ENCODE measurements around the gene ZNF492. TPM values are rescaled to one million over a fixed set of nuclear protein-coding genes. Genes with fewer than 3 reads are reported as not detected.

The ZNF492 gene
- total and polyA plus RNA-seq, 9 of the 15 experiments (the other 6 are each of a cell fraction or from before 2014, with no cell fraction given): 0.01 to 0.22 (median 0.08) TPM; not detected in 1

DNA sequence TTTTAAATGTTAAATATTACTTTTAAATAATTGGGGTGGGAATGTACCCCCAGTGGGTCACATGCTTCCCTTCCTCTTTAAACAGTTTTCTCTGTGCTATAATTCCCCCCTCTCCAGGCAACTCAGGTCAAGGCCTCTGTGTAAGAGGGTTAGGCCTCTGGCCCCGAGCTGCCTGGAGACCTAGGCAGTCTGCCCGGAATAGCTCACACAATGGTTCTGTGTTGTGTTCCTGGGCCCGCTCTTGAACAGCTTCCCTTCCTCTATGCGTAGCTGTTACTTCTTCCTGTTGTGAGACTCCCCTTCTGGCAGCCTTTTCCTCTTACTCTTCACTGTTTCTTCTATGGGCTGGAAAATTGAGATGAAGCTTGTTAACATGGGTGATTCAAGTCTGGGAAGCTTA lies 14.8 kb upstream of the ZNF492 start:
- no peaks in the 10 kb centered on the region for H3K27me3 ChIP-seq (ENCODE audit: control insufficient read depth in 2 of 2, insufficient read depth in 2 of 2, low read length in 2 of 2)
- intact Hi-C loops (cut with micrococcal nuclease): no loop called here
- H3K27ac ChIP-seq (ENCODE audit: extremely low read depth, low read depth, low read length): no peak overlapping the region
- ATAC-seq (no peak), DNase-seq (ENCODE audit: extremely low read depth in 1 of 4, low spot score in 3 of 4) (no peak), FAIRE-seq (no peak)
- H2AFZ ChIP-seq (ENCODE audit: low read depth, low read length): no peak overlapping the region
- H4K20me1 ChIP-seq (replicated peaks; ENCODE audit: control insufficient read depth, insufficient read depth, low read length): no peaks in the 10 kb centered on the region
- H3K79me2 ChIP-seq (ENCODE audit: control insufficient read depth, insufficient read depth, low read length): no peaks in the 10 kb centered on the region
- H3K9me3 ChIP-seq (replicated peaks; ENCODE audit: control insufficient read depth, insufficient read depth, low read depth, low read length): no peaks in the 10 kb centered on the region
- no peak overlapping the region for H3K9ac ChIP-seq (ENCODE audit: insufficient read depth in 1 of 2, low read depth in 2 of 2, low read length in 2 of 2)
- H3K9me1 ChIP-seq (ENCODE audit: control insufficient read depth, insufficient read depth, low read length): no peaks in the 10 kb centered on the region
- H3K36me3 ChIP-seq (ENCODE audit: control insufficient read depth, insufficient read depth, low read length): no peaks in the 10 kb centered on the region
- no peak overlapping the region for H3K4me2 ChIP-seq (ENCODE audit: insufficient read depth, low read length)
- WGBS (ENCODE audit: insufficient coverage, low coverage, missing lambda C conversion rate): 6% methylated on average over 4 of the region's 4 CpGs
- no peak overlapping the region for H3K4me3 ChIP-seq
- no peaks in the 10 kb centered on the region for H3K4me1 ChIP-seq (replicated peaks in 1 of 2; ENCODE audit: control insufficient read depth in 2 of 2, insufficient read depth in 2 of 2, low read length in 2 of 2)
- POLR2A ChIA-PET: no interaction called here
- CTCF ChIA-PET (ENCODE audit: low intra/inter-chr PET ratio): no interaction called here
- no TSS peak for BruUV-seq (replicated peaks)
- in situ Hi-C loops (cut with MboI): no loop called here
- TF ChIP-seq TOE1 (IDR thresholded peaks at IDR 0.05; ENCODE audit: borderline replicate concordance) (no peak), TOE1 (CRISPR knock-in tag; IDR thresholded peaks at IDR 0.05; ENCODE audit: borderline replicate concordance, low read depth) (no peak), ZNF584 (CRISPR knock-in tag; IDR thresholded peaks at IDR 0.05; ENCODE audit: low read depth) (no peak), TAF15 (IDR thresholded peaks at IDR 0.05; ENCODE audit: low read depth, low read length) (no peak), NONO (IDR thresholded peaks at IDR 0.05; ENCODE audit: low read depth in 2 of 2, low read length in 1 of 2) (no peak), BRCA1 (IDR thresholded peaks at IDR 0.05) (no peak), BRCA1 (CRISPR knock-in tag; IDR thresholded peaks at IDR 0.05) (no peak), ADNP (tag; IDR thresholded peaks at IDR 0.05) (no peak), NFIX (CRISPR knock-in tag; IDR thresholded peaks at IDR 0.05; ENCODE audit: low read depth) (no peak), ZFP30 (CRISPR knock-in tag; IDR thresholded peaks at IDR 0.05; ENCODE audit: borderline replicate concordance) (no peak), RAD51 (IDR thresholded peaks at IDR 0.05; ENCODE audit: borderline replicate concordance, low read depth) (no peak), NFE2L1 (tag; IDR thresholded peaks at IDR 0.05; ENCODE audit: borderline replicate concordance, low read depth) (no peak), NCOA6 (IDR thresholded peaks at IDR 0.05) (no peak), PML (IDR thresholded peaks at IDR 0.05; ENCODE audit: low read length) (no peak)
- TF ChIP-seq, protein P1, sequence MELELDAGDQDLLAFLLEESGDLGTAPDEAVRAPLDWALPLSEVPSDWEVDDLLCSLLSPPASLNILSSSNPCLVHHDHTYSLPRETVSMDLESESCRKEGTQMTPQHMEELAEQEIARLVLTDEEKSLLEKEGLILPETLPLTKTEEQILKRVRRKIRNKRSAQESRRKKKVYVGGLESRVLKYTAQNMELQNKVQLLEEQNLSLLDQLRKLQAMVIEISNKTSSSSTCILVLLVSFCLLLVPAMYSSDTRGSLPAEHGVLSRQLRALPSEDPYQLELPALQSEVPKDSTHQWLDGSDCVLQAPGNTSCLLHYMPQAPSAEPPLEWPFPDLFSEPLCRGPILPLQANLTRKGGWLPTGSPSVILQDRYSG (tag; conservative IDR thresholded peaks at IDR 0.05; ENCODE audit: low read depth): no peak
- TF ChIP-seq, protein P2, sequence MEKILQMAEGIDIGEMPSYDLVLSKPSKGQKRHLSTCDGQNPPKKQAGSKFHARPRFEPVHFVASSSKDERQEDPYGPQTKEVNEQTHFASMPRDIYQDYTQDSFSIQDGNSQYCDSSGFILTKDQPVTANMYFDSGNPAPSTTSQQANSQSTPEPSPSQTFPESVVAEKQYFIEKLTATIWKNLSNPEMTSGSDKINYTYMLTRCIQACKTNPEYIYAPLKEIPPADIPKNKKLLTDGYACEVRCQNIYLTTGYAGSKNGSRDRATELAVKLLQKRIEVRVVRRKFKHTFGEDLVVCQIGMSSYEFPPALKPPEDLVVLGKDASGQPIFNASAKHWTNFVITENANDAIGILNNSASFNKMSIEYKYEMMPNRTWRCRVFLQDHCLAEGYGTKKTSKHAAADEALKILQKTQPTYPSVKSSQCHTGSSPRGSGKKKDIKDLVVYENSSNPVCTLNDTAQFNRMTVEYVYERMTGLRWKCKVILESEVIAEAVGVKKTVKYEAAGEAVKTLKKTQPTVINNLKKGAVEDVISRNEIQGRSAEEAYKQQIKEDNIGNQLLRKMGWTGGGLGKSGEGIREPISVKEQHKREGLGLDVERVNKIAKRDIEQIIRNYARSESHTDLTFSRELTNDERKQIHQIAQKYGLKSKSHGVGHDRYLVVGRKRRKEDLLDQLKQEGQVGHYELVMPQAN (IDR thresholded peaks at IDR 0.05; ENCODE audit: borderline replicate concordance): no peak
- TF ChIP-seq, protein P3, sequence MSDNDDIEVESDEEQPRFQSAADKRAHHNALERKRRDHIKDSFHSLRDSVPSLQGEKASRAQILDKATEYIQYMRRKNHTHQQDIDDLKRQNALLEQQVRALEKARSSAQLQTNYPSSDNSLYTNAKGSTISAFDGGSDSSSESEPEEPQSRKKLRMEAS (CRISPR knock-in tag; IDR thresholded peaks at IDR 0.05): no peak
- TF ChIP-seq, protein P4, sequence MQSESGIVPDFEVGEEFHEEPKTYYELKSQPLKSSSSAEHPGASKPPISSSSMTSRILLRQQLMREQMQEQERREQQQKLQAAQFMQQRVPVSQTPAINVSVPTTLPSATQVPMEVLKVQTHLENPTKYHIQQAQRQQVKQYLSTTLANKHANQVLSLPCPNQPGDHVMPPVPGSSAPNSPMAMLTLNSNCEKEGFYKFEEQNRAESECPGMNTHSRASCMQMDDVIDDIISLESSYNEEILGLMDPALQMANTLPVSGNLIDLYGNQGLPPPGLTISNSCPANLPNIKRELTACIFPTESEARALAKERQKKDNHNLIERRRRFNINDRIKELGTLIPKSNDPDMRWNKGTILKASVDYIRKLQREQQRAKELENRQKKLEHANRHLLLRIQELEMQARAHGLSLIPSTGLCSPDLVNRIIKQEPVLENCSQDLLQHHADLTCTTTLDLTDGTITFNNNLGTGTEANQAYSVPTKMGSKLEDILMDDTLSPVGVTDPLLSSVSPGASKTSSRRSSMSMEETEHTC (IDR thresholded peaks at IDR 0.05): no peak

Measured in K562 (cell line).